H9 (cell line): ENCODE results near the gene RNGTT. TPM values are rescaled to one million over a fixed set of nuclear protein-coding genes. Genes with fewer than 3 reads are reported as not detected.

Source experiments
- DNase-seq: peaks from one replicate; pipeline ENCODE4 v3.0.0-alpha.2; 2017
- H2AFZ ChIP-seq: one replicate; pipeline ENCODE4 v1.6.1; 2013; ENCODE audit warnings: mild to moderate bottlenecking, low read length, control low read depth, moderate library complexity
- H2AK5ac ChIP-seq: 2 replicates; pipeline ENCODE4 v1.6.1; 2013; ENCODE audit warnings: low read length, control low read depth, mixed read lengths; ENCODE audit not compliant: insufficient read length
- H2BK120ac ChIP-seq: one replicate; pipeline ENCODE4 v1.6.1; 2013; ENCODE audit warnings: low read depth, mild to moderate bottlenecking, low read length, control low read depth, inconsistent platforms; ENCODE audit not compliant: poor library complexity, severe bottlenecking
- H2BK12ac ChIP-seq: 2 replicates; pipeline ENCODE4 v1.6.1; 2013; ENCODE audit warnings: low read length, control low read depth, mixed read lengths, low read depth; ENCODE audit not compliant: insufficient read length
- H2BK15ac ChIP-seq: 2 replicates; pipeline ENCODE4 v1.6.1; 2013; ENCODE audit warnings: low read depth, low read length, control low read depth
- H2BK20ac ChIP-seq: one replicate; pipeline ENCODE4 v1.6.1; 2013; ENCODE audit warnings: low read depth, mild to moderate bottlenecking, low read length, control low read depth, inconsistent platforms; ENCODE audit not compliant: poor library complexity, severe bottlenecking
- H2BK5ac ChIP-seq: 2 replicates; pipeline ENCODE4 v1.6.1; 2013; ENCODE audit warnings: low read length, control low read depth, mixed read lengths; ENCODE audit not compliant: insufficient read length
- H3K14ac ChIP-seq: 2 replicates; pipeline ENCODE4 v1.6.1; 2013; ENCODE audit warnings: low read length, control low read depth; ENCODE audit not compliant: insufficient read depth
- H3K18ac ChIP-seq: 2 replicates; pipeline ENCODE4 v1.6.1; 2013; ENCODE audit warnings: low read depth, mild to moderate bottlenecking, mixed read lengths, low read length, control low read depth; ENCODE audit not compliant: insufficient read length
- H3K23ac ChIP-seq: 2 replicates; pipeline ENCODE4 v1.6.1; 2013; ENCODE audit warnings: low read length, control low read depth, mixed read lengths, low read depth; ENCODE audit not compliant: insufficient read length
- H3K23me2 ChIP-seq: 2 replicates; pipeline ENCODE4 v1.6.1; 2013; ENCODE audit warnings: low read depth, mild to moderate bottlenecking, mixed read lengths, low read length, control low read depth; ENCODE audit not compliant: insufficient read length, poor library complexity, severe bottlenecking
- H3K27ac ChIP-seq: 2 replicates; pipeline ENCODE4 v1.5.1; 2013; ENCODE audit warnings: low read length, control low read depth, mixed read lengths, low read depth; ENCODE audit not compliant: insufficient read length
- H3K27me3 ChIP-seq: 2 replicates; pipeline ENCODE4 v1.6.1; 2013; ENCODE audit warnings: low read length, control low read depth, inconsistent platforms; ENCODE audit not compliant: insufficient read depth
- H3K4ac ChIP-seq: 2 replicates; pipeline ENCODE4 v1.6.1; 2013; ENCODE audit warnings: low read depth, mild to moderate bottlenecking, control low read depth, inconsistent platforms, low read length, moderate library complexity
- H3K4me1 ChIP-seq: 2 replicates; pipeline ENCODE4 v1.6.1; 2013; ENCODE audit warnings: low read length, control low read depth, inconsistent platforms; ENCODE audit not compliant: insufficient read depth
- H3K4me2 ChIP-seq: 2 replicates; pipeline ENCODE4 v1.6.1; 2013; ENCODE audit warnings: low read length, control low read depth, mixed read lengths; ENCODE audit not compliant: insufficient read length, insufficient read depth
- H3K56ac ChIP-seq: 2 replicates; pipeline ENCODE4 v1.6.1; 2013; ENCODE audit warnings: low read depth, mild to moderate bottlenecking, mixed read lengths, low read length, control low read depth; ENCODE audit not compliant: insufficient read length
- H3K79me1 ChIP-seq: 2 replicates; pipeline ENCODE4 v1.6.1; 2013; ENCODE audit warnings: low read depth, mild to moderate bottlenecking, moderate library complexity, low read length, control low read depth, inconsistent platforms; ENCODE audit not compliant: insufficient read depth, poor library complexity, severe bottlenecking
- H3K79me2 ChIP-seq: 2 replicates; pipeline ENCODE4 v1.6.1; 2013; ENCODE audit warnings: low read length, control low read depth, inconsistent platforms; ENCODE audit not compliant: insufficient read depth
- H3K9ac ChIP-seq: 2 replicates; pipeline ENCODE4 v1.6.1; 2013; ENCODE audit warnings: low read length, control low read depth, mixed read lengths; ENCODE audit not compliant: insufficient read length; ENCODE audit errors: extremely low read depth
- H3K9me3 ChIP-seq: one replicate; pipeline ENCODE4 v1.6.1; 2013; ENCODE audit warnings: low read depth, low read length, inconsistent platforms; ENCODE audit not compliant: control insufficient read depth
- H3T11ph ChIP-seq: one replicate; pipeline ENCODE4 v1.6.1; 2013; ENCODE audit warnings: mild to moderate bottlenecking, low read length, control low read depth, inconsistent platforms
- H4K20me1 ChIP-seq: one replicate; pipeline ENCODE4 v1.6.1; 2013; ENCODE audit not compliant: control insufficient read depth, insufficient read length, insufficient read depth
- H4K5ac ChIP-seq: 2 replicates; pipeline ENCODE4 v1.6.1; 2013; ENCODE audit warnings: low read depth, mild to moderate bottlenecking, mixed read lengths, low read length, control low read depth; ENCODE audit not compliant: insufficient read length
- H4K8ac ChIP-seq: replicated peaks from 2 replicates; pipeline ENCODE4 v1.6.1; 2013; ENCODE audit warnings: low read length, control low read depth, mixed read lengths, low read depth; ENCODE audit not compliant: insufficient read length
- H4K91ac ChIP-seq: 2 replicates; pipeline ENCODE4 v1.6.1; 2013; ENCODE audit warnings: low read depth, mild to moderate bottlenecking, moderate library complexity, mixed read lengths, low read length, control low read depth; ENCODE audit not compliant: insufficient read length
- H3K27ac Mint-ChIP-seq, 3 experiments: 2 replicates in 2 of 3; 3 replicates in 1 of 3; pipeline ENCODE4 v1.8.0; 2020 to 2021; ENCODE audit warnings: mixed read lengths in 3 of 3, mild to moderate bottlenecking in 1 of 3, moderate library complexity in 1 of 3
- H3K27me3 Mint-ChIP-seq: 2 replicates; pipeline ENCODE4 v1.8.0; 2021; ENCODE audit warnings: low read depth, mild to moderate bottlenecking, moderate library complexity, mixed read lengths
- H3K36me3 Mint-ChIP-seq, 3 experiments: 2 replicates in 2 of 3; 3 replicates in 1 of 3; pipeline ENCODE4 v1.8.0; 2020 to 2021; ENCODE audit warnings: low read depth in 3 of 3, mixed read lengths in 3 of 3; ENCODE audit not compliant: insufficient read depth in 1 of 3
- H3K4me1 Mint-ChIP-seq, 2 experiments: 2 replicates each; pipeline ENCODE4 v1.8.0; 2020; ENCODE audit warnings: mixed read lengths in 2 of 2
- H3K4me3 Mint-ChIP-seq, 2 experiments: 2 replicates in 1 of 2; 3 replicates in 1 of 2; pipeline ENCODE4 v1.8.0; 2020 to 2021; ENCODE audit warnings: mild to moderate bottlenecking in 2 of 2, mixed read lengths in 2 of 2, moderate library complexity in 1 of 2
- H3K9me3 Mint-ChIP-seq, 2 experiments: 2 replicates in 1 of 2; 3 replicates in 1 of 2; pipeline ENCODE4 v1.8.0; 2020; ENCODE audit warnings: mild to moderate bottlenecking in 2 of 2, mixed read lengths in 2 of 2, moderate library complexity in 1 of 2
- total RNA-seq: library from RNA; stranded (reverse); gene quantifications from 2 replicates; pipeline ENCODE4 v1.2.1, GENCODE V29; 2021
- TF ChIP-seq, protein P1 (sequence below): fragments of 200-600 bp; sonication (generic); conservative IDR thresholded peaks from 3 replicates; pipeline ENCODE4 v1.8.0; 2021; ENCODE audit warnings: antibody characterized with exemption, mild to moderate bottlenecking

The RNGTT gene
- total RNA-seq, 1 experiment from 2014 or later: 20.5 TPM

GRCh38 chr6:88569959-88570358 lies 393.5 kb downstream of the RNGTT start:
- H3K27me3 Mint-ChIP-seq: peaks cover 27% of the 10 kb centered on the region
- no peak overlapping the region for H4K91ac ChIP-seq
- H2BK15ac ChIP-seq: no peak overlapping the region
- DNase-seq: no peak
- no peak overlapping the region for H3K23ac ChIP-seq
- H3K9me3 ChIP-seq: no peaks in the 10 kb centered on the region
- H3K27me3 ChIP-seq: no peaks in the 10 kb centered on the region
- H3K9me3 Mint-ChIP-seq: peaks cover 21 to 25% of the 10 kb centered on the region in 2 experiments
- H2BK12ac ChIP-seq: no peak overlapping the region
- H3K27ac ChIP-seq: no peak overlapping the region
- no peaks in the 10 kb centered on the region for H4K20me1 ChIP-seq
- no peak overlapping the region for H3K56ac ChIP-seq
- peaks cover 8% of the 10 kb centered on the region; the same call in 1 of the 2 replicates for H3K4me1 ChIP-seq
- no peaks in the 10 kb centered on the region for H3K79me1 ChIP-seq
- H4K5ac ChIP-seq: no peak overlapping the region
- H3K9ac ChIP-seq: no peak overlapping the region
- H3K27ac Mint-ChIP-seq: no peak overlapping the region
- TF ChIP-seq, protein P1, sequence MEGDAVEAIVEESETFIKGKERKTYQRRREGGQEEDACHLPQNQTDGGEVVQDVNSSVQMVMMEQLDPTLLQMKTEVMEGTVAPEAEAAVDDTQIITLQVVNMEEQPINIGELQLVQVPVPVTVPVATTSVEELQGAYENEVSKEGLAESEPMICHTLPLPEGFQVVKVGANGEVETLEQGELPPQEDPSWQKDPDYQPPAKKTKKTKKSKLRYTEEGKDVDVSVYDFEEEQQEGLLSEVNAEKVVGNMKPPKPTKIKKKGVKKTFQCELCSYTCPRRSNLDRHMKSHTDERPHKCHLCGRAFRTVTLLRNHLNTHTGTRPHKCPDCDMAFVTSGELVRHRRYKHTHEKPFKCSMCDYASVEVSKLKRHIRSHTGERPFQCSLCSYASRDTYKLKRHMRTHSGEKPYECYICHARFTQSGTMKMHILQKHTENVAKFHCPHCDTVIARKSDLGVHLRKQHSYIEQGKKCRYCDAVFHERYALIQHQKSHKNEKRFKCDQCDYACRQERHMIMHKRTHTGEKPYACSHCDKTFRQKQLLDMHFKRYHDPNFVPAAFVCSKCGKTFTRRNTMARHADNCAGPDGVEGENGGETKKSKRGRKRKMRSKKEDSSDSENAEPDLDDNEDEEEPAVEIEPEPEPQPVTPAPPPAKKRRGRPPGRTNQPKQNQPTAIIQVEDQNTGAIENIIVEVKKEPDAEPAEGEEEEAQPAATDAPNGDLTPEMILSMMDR: no peak
- peaks cover 33 to 37% of the 10 kb centered on the region in 2 experiments for H3K4me1 Mint-ChIP-seq
- H2BK5ac ChIP-seq: no peak overlapping the region
- no peak overlapping the region for H3K4ac ChIP-seq
- H2AK5ac ChIP-seq: no peak overlapping the region
- no peak overlapping the region for H2BK20ac ChIP-seq
- H3K23me2 ChIP-seq: no peaks in the 10 kb centered on the region
- no peaks in the 10 kb centered on the region; the same call in 1 of the 2 replicates for H3K79me2 ChIP-seq
- H3T11ph ChIP-seq: no peak overlapping the region
- no peak overlapping the region for H2BK120ac ChIP-seq
- no peak overlapping the region for H3K18ac ChIP-seq
- H3K36me3 Mint-ChIP-seq: peaks cover 9 to 24% (median 13%) of the 10 kb centered on the region in 3 experiments
- H3K4me2 ChIP-seq: no peak overlapping the region
- no peak overlapping the region for H2AFZ ChIP-seq
- H3K4me3 Mint-ChIP-seq: no peak overlapping the region
- no peak overlapping the region for H3K14ac ChIP-seq
- H4K8ac ChIP-seq: no peak overlapping the region
